SU-DHL-6 (cell line): Measurements from ENCODE around the gene UCHL5.

ENCODE experiments used
- H2AFZ ChIP-seq: fragments of 200-600 bp; sonication (generic); 2 replicates; pipeline ENCODE4 v1.6.1; 2014; ENCODE audit warnings: low read depth, mild to moderate bottlenecking, moderate library complexity, mixed read lengths, antibody characterized with exemption, low read length; ENCODE audit not compliant: severe bottlenecking
- H3F3A ChIP-seq: fragments of 200-600 bp; shearing (Covaris generic); 2 replicates; pipeline ENCODE4 v1.6.0; 2016; ENCODE audit warnings: antibody characterized with exemption, mild to moderate bottlenecking; ENCODE audit not compliant: insufficient read depth
- H3K27ac ChIP-seq: fragments of 200-600 bp; sonication (generic); 2 replicates; pipeline ENCODE4 v1.5.1; 2016; ENCODE audit warnings: low read depth, mild to moderate bottlenecking, low read length, moderate library complexity, mixed read lengths
- H3K27me3 ChIP-seq: fragments of 200-600 bp; sonication (generic), shearing (Covaris generic); 2 replicates; pipeline ENCODE4 v1.6.0; 2014; ENCODE audit warnings: mild to moderate bottlenecking, low read length
- H3K36me3 ChIP-seq: fragments of 200-600 bp; sonication (generic); 2 replicates; pipeline ENCODE4 v1.6.1; 2014; ENCODE audit warnings: mild to moderate bottlenecking, low read length, mixed read lengths
- H3K4me2 ChIP-seq: fragments of 300-600, 200-600 bp; shearing (Covaris generic), sonication (generic); 2 replicates; pipeline ENCODE4 v1.6.0; 2014; ENCODE audit warnings: low read length, low read depth, mild to moderate bottlenecking; ENCODE audit not compliant: poor library complexity, severe bottlenecking
- H3K4me3 ChIP-seq: fragments of 200-600 bp; sonication (generic); 2 replicates; pipeline ENCODE4 v1.5.1; 2014; ENCODE audit warnings: antibody characterized with exemption, low read length, mild to moderate bottlenecking, mixed read lengths; ENCODE audit not compliant: insufficient read depth, poor library complexity, severe bottlenecking
- H3K79me2 ChIP-seq: fragments of 200-600 bp; sonication (generic); 2 replicates; pipeline ENCODE4 v1.6.1; 2014; ENCODE audit warnings: mild to moderate bottlenecking, low read length, moderate library complexity; ENCODE audit not compliant: insufficient read depth
- H3K9ac ChIP-seq: fragments of 200-600 bp; sonication (generic); 2 replicates; pipeline ENCODE4 v1.7.0; 2014; ENCODE audit warnings: mild to moderate bottlenecking, low read length
- H3K9me2 ChIP-seq: fragments of 200-600 bp; sonication (generic); replicated peaks from 2 replicates; pipeline ENCODE4 v1.6.1; 2014; ENCODE audit warnings: low read length; ENCODE audit not compliant: insufficient read depth
- H3K9me3 ChIP-seq: fragments of 200-600 bp; sonication (generic); 2 replicates; pipeline ENCODE4 v1.6.1; 2014; ENCODE audit warnings: low read length, mixed read lengths; ENCODE audit not compliant: insufficient read depth
- H4K20me1 ChIP-seq: fragments of 200-600 bp; sonication (generic); 2 replicates; pipeline ENCODE4 v1.6.1; 2014; ENCODE audit warnings: low read depth, mild to moderate bottlenecking, antibody characterized with exemption, low read length, moderate library complexity, mixed read lengths
- EZH2phosphoT487 ChIP-seq: fragments of 200-600 bp; sonication (generic), shearing (Covaris generic); conservative IDR thresholded peaks from 2 replicates; pipeline ENCODE4 v1.6.1; 2018; ENCODE audit warnings: mild to moderate bottlenecking, antibody characterized with exemption, low read length, moderate library complexity, mixed read lengths
- TF ChIP-seq, protein P1 (sequence below): fragments of 200-600 bp; sonication (generic); IDR thresholded peaks from one replicate; pipeline ENCODE4 v1.5.1; 2017; ENCODE audit warnings: antibody characterized with exemption, mild to moderate bottlenecking, low read length, moderate library complexity; ENCODE audit not compliant: insufficient read depth, poor library complexity, severe bottlenecking

Gene UCHL5

DNA sequence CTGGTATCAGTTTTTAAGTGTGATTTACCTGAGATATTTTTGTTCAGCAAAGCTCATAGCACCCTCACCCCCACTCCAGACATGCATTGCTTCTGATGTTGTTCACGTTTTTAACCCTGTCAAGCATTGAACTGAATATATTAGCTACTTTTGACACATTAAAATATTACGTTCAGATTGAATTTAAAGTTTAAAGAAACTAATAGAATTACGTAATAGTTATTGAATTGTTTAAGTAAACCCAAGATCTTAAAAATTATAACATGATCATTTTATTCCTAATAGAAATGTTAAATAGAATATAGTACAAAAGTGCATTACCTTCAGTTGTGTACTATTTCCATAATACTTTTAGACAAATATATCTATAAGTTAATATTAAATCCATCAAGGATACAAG lies 27.2 kb upstream of the UCHL5 start:
- TF ChIP-seq, protein P1, sequence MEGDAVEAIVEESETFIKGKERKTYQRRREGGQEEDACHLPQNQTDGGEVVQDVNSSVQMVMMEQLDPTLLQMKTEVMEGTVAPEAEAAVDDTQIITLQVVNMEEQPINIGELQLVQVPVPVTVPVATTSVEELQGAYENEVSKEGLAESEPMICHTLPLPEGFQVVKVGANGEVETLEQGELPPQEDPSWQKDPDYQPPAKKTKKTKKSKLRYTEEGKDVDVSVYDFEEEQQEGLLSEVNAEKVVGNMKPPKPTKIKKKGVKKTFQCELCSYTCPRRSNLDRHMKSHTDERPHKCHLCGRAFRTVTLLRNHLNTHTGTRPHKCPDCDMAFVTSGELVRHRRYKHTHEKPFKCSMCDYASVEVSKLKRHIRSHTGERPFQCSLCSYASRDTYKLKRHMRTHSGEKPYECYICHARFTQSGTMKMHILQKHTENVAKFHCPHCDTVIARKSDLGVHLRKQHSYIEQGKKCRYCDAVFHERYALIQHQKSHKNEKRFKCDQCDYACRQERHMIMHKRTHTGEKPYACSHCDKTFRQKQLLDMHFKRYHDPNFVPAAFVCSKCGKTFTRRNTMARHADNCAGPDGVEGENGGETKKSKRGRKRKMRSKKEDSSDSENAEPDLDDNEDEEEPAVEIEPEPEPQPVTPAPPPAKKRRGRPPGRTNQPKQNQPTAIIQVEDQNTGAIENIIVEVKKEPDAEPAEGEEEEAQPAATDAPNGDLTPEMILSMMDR, result no peak
- TF ChIP-seq EZH2phosphoT487, result no peak
- no peaks in the 10 kb centered on the region for H3K9me2 ChIP-seq
- no peak overlapping the region for H2AFZ ChIP-seq
- H3F3A ChIP-seq, result peaks cover 18% of the 10 kb centered on the region
- H3K27me3 ChIP-seq, result no peaks in the 10 kb centered on the region
- no peaks in the 10 kb centered on the region for H3K79me2 ChIP-seq
- H3K27ac ChIP-seq, result no peak overlapping the region
- no peak overlapping the region for H3K9ac ChIP-seq
- H3K9me3 ChIP-seq, result no peaks in the 10 kb centered on the region
- no peaks in the 10 kb centered on the region for H4K20me1 ChIP-seq
- H3K36me3 ChIP-seq, result peaks cover 63% of the 10 kb centered on the region
- H3K4me3 ChIP-seq, result no peak overlapping the region
- H3K4me2 ChIP-seq, result no peak overlapping the region

DNA sequence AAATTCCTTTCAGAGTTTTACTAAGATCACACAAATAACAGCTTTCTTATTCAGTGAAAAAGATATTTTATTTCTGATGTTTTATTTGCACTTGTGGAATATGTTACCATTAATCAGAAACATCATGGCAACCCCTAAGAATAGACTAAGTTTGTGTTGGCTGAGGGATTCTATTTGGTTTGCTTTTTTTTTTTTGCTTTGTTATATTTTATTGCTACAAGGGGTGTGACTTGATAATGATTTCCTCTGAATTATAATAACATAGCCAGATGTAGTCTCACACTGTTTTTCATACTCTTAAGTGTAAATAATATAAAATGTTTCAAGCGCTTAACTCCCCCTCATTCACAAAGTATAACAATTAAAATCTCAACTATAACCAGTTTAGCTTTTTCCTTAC lies 26.1 kb upstream of the UCHL5 start:
- H4K20me1 ChIP-seq, result no peaks in the 10 kb centered on the region
- H3K4me2 ChIP-seq, result no peak overlapping the region
- peaks cover 9% of the 10 kb centered on the region for H3F3A ChIP-seq
- H3K36me3 ChIP-seq, result peaks cover 64% of the 10 kb centered on the region
- no peak overlapping the region for H3K4me3 ChIP-seq
- no peaks in the 10 kb centered on the region for H3K79me2 ChIP-seq
- no peaks in the 10 kb centered on the region for H3K9me2 ChIP-seq
- H2AFZ ChIP-seq, result no peak overlapping the region
- H3K27me3 ChIP-seq, result no peaks in the 10 kb centered on the region
- no peak overlapping the region for H3K9ac ChIP-seq
- no peak for TF ChIP-seq EZH2phosphoT487
- TF ChIP-seq, protein P1, result no peak
- H3K9me3 ChIP-seq, result no peaks in the 10 kb centered on the region
- no peak overlapping the region for H3K27ac ChIP-seq

DNA sequence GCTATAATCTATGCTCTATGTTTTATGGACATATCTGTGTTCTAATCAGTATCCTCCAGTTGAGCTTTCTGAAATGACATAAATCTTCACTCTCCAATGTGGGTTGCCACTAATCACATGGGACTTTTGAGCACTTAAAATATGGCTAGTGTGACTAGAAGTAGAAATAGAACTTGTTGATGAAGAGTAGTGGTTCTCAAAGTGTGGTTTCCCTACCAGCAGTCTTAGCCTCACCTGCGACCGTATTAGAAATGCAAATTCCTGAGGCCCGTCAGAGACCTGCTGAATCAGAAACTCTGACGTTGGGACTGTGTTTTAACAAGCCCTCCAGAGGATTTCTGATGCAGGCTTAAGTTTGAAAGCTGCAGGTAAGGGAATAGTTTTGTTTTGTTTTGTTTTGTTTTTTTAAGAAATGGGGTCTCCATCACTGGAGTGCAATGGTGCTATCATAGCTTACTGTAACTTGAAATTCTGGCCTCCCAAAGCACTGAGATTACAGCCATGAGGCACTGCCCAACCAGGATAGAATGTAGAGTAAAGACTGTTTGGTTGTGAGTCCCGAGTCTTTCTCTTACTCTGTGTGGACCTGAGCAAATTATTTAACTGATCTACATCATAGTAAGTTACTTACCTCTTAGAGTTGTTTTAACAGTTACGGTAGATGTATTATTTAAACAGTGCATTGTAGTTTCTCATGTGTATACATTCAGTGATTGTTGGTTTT lies 24.4 kb upstream of the UCHL5 start:
- Histone ChIP-seq H3K4me3 (no peak overlapping the region), H3F3A (0 out of 2 replicates have a peak, but pooled peaks cover 7% of the 10 kb centered on the region), H3K9ac (no peak overlapping the region), H2AFZ (no peak overlapping the region), H3K27me3 (no peaks in the 10 kb centered on the region), H3K9me2 (no peaks in the 10 kb centered on the region), H3K36me3 (peaks cover 68% of the 10 kb centered on the region), H3K9me3 (no peaks in the 10 kb centered on the region), H4K20me1 (no peaks in the 10 kb centered on the region), H3K79me2 (no peaks in the 10 kb centered on the region), H3K27ac (no peak overlapping the region), H3K4me2 (no peak overlapping the region)
- TF ChIP-seq, protein P1, result no peak
- TF ChIP-seq EZH2phosphoT487, result no peak
